HUDEP-2 (cell line): ENCODE measurements around the gene CERS2.
"Not testable (repeated sequence)": the region's sequence is repeated elsewhere in the genome, so short reads cannot be mapped to it uniquely, and the experiment has no call there.

Source experiments
- DNase-seq, 76 experiments: peaks; one replicate each; lab custom pipeline; 2025; ENCODE audit not compliant: unreplicated experiment in 76 of 76; lab: John Stamatoyannopoulos, UW

The CERS2 gene

GRCh38 chr1:150971583-150972416, 2.8 kb downstream of the CERS2 start:
- DNase-seq = no peak

GRCh38 chr1:150970808-150971582, 3.6 kb downstream of the CERS2 start:
- DNase-seq = no peak

GRCh38 chr1:150969626-150970025, 5.0 kb downstream of the CERS2 start:
- no peak for DNase-seq

GRCh38 chr1:150968491-150968890, 6.1 kb downstream of the CERS2 start:
- no peak for DNase-seq

GRCh38 chr1:150967936-150968335, 6.7 kb downstream of the CERS2 start:
- no peak for DNase-seq

GRCh38 chr1:150966011-150966410, 8.6 kb downstream of the CERS2 start:
- DNase-seq = no peak

GRCh38 chr1:150965605-150966004, 9.0 kb downstream of the CERS2 start:
- DNase-seq = no peak

GRCh38 chr1:150964164-150964489, 10.5 kb downstream of the CERS2 start:
- DNase-seq = no peak

- DNase-seq = no peak
Measured at GRCh38 chr1:150963321-150964163, 11.1 kb downstream of the CERS2 start.

GRCh38 chr1:150961756-150962155, 12.9 kb downstream of the CERS2 start:
- no peak for DNase-seq

- DNase-seq = no peak
Measured at GRCh38 chr1:150960646-150961045, 14.0 kb downstream of the CERS2 start.

GRCh38 chr1:150957666-150958065, 17.0 kb downstream of the CERS2 start:
- DNase-seq = no peak

GRCh38 chr1:150955280-150955679, 19.4 kb downstream of the CERS2 start:
- peak in 41 of 76 experiments; percentile 3 to 77 (median 57) for DNase-seq

GRCh38 chr1:150954708-150955107, 19.9 kb downstream of the CERS2 start:
- DNase-seq = no peak

- DNase-seq = peak in 1 of 76 experiments; percentile 5
Measured at GRCh38 chr1:150944856-150945255, 29.8 kb downstream of the CERS2 start.

GRCh38 chr1:150931773-150932172, 42.9 kb downstream of the CERS2 start:
- DNase-seq = peak in 2 of 76 experiments; percentile 2 to 10

- not testable (repeated sequence) for DNase-seq
Measured at GRCh38 chr1:150928775-150929174, 45.9 kb downstream of the CERS2 start.

- DNase-seq = no peak
Measured at GRCh38 chr1:150928286-150928685, 46.3 kb downstream of the CERS2 start.

GRCh38 chr1:150927624-150928023, 47.0 kb downstream of the CERS2 start:
- no peak for DNase-seq

GRCh38 chr1:150926097-150926741, 48.4 kb downstream of the CERS2 start, which contains the start of gene SETDB1:
TSS of gene SETDB1 (plus strand) at chr1:150926363. CDS start at chr1:150927715, 1,352 bp downstream.
- DNase-seq = peak in 75 of 76 experiments; percentile 39 to 98 (median 94)
